GM12872 (cell line): ENCODE results near the gene GIPR.

Experiments
- TF ChIP-seq, protein P1 (sequence below): IDR thresholded peaks from 3 replicates; pipeline ENCODE4 v1.5.1; 2011; ENCODE audit warnings: low read depth, mild to moderate bottlenecking, low read length, moderate library complexity; ENCODE audit not compliant: insufficient read depth

GIPR gene

DNA sequence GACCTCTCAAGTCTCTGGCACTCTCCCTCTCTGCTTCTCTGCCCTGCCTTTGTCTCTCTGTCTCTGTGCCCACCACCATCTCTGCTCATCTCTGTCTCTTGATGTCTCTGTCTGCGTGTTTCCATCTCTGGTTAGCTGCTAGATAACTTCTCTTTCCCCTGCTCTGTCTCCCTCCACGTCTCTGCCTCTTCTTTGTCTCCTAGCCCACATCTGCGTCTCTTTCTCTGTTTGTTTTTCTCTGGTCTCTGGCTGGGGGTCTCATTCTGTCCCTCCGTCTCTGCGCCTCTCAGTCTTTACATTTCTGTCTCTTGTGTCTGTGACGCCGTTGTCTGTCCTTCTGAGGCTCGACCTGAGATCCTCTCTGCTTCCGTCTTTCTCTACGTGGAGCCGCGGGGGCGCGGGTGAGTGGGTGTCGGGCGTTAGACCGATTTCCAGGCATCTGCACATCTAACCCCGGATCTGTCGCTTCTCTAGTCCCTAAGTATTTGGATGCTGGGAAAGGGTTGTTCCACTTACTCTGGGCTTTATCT is 386 bp downstream of the GIPR start:
- TF ChIP-seq, protein P1, sequence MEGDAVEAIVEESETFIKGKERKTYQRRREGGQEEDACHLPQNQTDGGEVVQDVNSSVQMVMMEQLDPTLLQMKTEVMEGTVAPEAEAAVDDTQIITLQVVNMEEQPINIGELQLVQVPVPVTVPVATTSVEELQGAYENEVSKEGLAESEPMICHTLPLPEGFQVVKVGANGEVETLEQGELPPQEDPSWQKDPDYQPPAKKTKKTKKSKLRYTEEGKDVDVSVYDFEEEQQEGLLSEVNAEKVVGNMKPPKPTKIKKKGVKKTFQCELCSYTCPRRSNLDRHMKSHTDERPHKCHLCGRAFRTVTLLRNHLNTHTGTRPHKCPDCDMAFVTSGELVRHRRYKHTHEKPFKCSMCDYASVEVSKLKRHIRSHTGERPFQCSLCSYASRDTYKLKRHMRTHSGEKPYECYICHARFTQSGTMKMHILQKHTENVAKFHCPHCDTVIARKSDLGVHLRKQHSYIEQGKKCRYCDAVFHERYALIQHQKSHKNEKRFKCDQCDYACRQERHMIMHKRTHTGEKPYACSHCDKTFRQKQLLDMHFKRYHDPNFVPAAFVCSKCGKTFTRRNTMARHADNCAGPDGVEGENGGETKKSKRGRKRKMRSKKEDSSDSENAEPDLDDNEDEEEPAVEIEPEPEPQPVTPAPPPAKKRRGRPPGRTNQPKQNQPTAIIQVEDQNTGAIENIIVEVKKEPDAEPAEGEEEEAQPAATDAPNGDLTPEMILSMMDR = no peak

DNA sequence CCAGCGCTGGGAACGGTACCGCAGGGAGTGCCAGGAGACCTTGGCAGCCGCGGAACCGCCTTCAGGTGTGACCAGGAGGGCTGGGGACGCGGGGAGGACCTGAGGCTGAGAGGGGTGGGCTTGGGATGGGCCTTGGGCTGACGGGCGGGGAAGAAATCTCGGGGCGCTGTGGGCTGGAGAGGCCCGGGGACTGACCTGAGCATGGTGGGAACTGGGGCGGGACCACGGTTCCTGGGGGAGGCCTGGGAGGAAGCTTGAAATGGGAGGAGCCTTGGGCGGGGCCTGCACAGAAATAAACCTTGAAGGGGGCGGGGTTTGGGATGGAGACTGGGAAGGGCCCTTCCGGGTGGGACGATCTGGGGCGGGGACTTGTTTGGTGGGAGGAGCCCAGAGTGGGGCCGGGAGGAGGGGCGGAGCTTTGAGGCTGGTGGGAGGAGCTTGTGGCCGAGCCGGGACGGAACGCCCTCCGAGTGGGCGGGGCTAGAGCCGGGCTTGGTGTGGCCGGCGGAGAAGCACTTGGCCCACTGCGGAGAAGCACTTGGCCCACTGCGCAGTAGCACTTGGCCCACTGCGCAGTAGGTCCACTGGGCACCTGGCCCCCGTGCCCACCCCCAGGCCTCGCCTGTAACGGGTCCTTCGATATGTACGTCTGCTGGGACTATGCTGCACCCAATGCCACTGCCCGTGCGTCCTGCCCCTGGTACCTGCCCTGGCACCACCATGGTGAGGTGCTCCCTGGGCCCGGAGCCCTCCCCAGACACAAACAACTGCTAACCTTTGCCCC is 2.8 kb downstream of the GIPR start:
- TF ChIP-seq, protein P1 = no peak

DNA sequence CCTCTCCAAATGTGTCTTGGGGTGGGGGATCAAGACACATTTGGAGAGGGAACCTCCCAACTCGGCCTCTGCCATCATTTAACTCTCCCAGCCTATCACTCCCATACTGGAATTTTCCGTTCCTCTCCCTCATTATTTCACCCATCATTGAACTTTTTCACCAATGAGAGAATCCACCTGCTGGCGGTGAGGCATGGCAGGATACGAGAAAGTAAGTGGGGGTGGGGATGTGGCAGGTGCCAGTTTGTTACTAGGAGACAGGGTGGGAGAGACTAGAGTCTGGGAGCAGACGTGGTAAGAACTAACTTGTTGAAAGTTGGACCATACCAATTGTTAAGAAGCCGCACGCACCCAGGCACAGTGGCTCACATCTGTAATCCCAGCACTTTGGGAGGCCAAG is 6.9 kb downstream of the GIPR start:
- TF ChIP-seq, protein P1 = no peak

DNA sequence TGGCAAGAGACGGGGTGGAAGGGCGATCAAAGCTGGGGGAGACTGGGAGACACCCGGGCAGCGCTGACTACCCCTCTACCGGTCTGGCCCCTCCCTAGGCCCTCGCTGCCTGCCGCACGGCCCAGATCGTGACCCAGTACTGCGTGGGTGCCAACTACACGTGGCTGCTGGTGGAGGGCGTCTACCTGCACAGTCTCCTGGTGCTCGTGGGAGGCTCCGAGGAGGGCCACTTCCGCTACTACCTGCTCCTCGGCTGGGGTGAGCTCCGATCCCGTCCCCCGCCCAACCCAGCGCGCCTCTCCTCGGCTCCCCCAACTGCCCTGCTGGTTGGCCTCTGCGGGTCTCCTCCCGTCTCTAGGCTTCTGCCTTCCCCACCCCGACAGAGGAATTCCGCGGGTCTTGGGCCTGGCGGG is 8.8 kb downstream of the GIPR start:
- TF ChIP-seq, protein P1 = no peak

DNA sequence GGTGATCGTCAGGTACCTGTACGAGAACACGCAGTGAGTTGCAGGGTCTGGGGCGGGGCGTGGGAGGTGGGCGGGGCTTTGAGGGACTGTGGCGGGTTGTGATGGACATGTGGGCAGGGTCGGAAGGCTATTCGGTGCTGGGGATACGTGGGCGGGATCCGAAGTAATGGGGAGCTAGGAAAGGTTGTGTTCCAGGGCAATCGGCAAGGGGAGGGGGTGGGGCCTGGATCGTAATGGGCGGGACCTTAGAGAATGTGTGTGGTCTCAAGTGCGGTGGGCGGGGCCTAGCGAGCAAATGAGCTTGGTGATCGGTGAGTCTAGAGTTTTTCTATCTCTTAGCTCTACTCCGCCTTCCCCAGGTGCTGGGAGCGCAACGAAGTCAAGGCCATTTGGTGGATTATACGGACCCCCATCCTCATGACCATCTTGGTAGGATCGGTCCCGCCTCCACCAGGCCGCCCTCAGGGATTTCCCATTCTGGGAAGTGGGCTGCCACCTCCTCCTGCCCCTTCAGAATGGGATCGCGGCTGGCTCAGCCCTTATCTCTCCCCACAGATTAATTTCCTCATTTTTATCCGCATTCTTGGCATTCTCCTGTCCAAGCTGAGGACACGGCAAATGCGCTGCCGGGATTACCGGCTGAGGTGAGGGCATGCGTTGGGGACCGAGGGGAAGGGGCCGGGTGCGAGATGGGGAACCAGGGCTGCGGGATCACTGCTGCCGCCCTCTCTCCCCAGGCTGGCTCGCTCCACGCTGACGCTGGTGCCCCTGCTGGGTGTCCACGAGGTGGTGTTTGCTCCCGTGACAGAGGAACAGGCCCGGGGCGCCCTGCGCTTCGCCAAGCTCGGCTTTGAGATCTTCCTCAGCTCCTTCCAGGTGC is 9.6 kb downstream of the GIPR start:
- TF ChIP-seq, protein P1 = peak; percentile 37; the same call in 2 of the 3 replicates

DNA sequence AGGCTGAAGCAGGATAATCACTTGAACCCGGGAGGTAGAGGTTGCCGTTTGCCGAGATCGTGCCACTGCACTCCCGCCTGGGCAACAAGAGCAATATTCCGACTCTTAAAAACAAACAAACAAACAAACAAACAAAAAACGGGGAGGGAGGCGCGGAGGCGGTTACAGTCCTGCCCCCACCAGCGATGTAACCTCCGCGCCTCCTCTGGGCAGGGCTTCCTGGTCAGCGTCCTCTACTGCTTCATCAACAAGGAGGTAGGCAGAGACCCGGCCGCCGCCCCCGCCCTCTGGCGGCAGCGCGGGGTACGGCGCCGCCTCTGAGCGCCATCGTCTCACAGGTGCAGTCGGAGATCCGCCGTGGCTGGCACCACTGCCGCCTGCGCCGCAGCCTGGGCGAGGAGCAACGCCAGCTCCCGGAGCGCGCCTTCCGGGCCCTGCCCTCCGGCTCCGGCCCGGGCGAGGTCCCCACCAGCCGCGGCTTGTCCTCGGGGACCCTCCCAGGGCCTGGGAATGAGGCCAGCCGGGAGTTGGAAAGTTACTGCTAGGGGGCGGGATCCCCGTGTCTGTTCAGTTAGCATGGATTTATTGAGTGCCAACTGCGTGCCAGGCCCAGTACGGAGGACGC is 13.5 kb downstream of the GIPR start:
- TF ChIP-seq, protein P1 = peak; percentile 95

DNA sequence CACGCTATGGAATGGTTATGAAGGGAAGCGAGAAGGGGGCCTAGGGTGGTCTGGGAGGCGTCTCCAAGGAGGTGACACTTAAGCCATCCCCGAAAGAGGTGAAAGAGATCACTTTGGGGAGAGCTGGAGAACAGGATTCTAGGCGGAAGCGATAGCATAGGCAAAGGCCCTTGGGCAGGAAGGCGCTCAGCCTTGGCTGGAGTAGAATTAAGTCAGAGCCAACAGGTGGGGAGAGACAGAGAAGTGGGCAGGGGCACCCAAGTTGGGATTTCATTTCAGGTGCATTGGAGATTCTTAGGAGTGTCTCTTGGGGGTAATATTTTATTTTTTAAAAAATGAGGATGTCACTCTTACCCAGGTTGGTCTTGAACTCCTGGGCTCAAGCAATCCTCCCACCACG is 14.1 kb downstream of the GIPR start:
- TF ChIP-seq, protein P1 = no peak
